H54 (cell line): ENCODE measurements around the gene PCLO.
"Not testable (repeated sequence)": the region's sequence is repeated elsewhere in the genome, so short reads cannot be mapped to it uniquely, and the experiment has no call there.

ENCODE experiments used
- DNase-seq: peaks from one replicate; pipeline ENCODE4 v3.0.0; 2011; ENCODE audit warnings: low spot score, mixed read lengths; ENCODE audit not compliant: insufficient read length
- FAIRE-seq: peaks from 3 replicates; lab custom pipeline; 2011; peaks lifted over from hg19 to GRCh38; lab: Jason Lieb, UNC
- POLR2A ChIP-seq: IDR thresholded peaks from 2 replicates; pipeline ENCODE4 v1.6.1; 2011; ENCODE audit warnings: low read depth, mild to moderate bottlenecking, low read length

PCLO gene

GRCh38 chr7:82722946-82723345 lies 439.7 kb downstream of the PCLO start:
- TF ChIP-seq POLR2A, result no peak
- FAIRE-seq, result no peak
- DNase-seq, result no peak

DNA sequence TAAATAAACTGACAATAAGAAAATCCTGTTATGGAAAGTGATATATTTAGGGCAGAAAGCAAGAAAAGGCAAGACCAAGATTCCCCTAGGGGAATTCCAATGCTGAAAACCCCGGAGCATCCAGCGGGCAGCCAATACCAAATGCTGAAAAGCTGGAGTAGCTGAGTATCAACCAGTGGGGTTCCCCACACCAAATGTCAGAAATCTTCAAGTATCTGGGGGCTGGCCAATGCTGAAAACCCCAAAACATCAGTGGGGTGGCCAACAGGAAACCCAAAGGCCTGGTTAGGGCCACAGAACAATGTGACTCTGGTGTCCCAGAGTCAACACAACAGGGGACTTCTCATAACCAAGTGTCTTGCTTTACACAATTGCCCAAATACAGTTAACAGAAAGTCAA lies 447.3 kb downstream of the PCLO start:
- DNase-seq (no peak), FAIRE-seq (no peak)
- no peak for TF ChIP-seq POLR2A

- FAIRE-seq (no peak), DNase-seq (no peak)
- TF ChIP-seq POLR2A, result no peak
Measured at GRCh38 chr7:82714883-82715282, 447.8 kb downstream of the PCLO start.

DNA sequence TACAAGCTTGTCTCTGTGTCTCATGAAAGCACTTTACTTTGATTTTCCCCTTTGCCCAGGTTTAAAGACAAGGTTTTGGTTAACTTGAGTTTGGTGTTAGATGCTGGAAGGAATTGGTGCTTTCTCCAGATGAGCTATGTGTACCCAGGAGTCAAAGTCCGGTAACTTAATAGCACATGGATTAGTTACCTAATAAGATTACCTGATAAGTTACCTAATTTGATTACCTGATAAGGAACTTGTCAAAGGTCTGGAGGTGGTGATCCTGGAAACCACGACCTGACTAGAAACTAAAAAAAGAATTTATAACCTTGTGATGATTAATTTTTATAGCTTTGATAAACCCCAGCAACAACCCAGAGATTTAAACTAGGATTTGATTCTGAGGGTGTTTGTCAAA lies 449.2 kb downstream of the PCLO start:
- no peak for FAIRE-seq
- TF ChIP-seq POLR2A, result no peak

DNA sequence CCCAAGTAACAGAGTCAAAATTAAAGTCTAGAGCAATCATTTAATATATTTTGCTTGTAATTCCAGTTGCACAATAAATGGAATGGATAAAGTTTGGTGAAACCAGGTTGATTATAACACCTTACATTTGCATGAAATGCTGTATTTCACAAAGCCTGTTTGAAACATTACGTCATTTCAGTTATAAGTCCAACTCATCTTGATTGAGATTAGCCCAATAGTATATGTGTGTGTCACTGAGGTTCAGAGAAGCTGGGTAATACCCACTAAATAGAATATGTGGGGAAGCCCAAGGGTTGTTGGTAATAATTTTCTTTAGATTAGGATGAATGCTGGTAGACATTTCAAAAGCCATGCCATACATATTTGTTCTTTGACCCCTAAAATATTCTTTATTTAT lies 456.3 kb downstream of the PCLO start:
- FAIRE-seq, DNase-seq: not testable (repeated sequence)

More for the DNA sequence above, 449.2 kb downstream of the PCLO start:
- DNase-seq, result no peak

DNA sequence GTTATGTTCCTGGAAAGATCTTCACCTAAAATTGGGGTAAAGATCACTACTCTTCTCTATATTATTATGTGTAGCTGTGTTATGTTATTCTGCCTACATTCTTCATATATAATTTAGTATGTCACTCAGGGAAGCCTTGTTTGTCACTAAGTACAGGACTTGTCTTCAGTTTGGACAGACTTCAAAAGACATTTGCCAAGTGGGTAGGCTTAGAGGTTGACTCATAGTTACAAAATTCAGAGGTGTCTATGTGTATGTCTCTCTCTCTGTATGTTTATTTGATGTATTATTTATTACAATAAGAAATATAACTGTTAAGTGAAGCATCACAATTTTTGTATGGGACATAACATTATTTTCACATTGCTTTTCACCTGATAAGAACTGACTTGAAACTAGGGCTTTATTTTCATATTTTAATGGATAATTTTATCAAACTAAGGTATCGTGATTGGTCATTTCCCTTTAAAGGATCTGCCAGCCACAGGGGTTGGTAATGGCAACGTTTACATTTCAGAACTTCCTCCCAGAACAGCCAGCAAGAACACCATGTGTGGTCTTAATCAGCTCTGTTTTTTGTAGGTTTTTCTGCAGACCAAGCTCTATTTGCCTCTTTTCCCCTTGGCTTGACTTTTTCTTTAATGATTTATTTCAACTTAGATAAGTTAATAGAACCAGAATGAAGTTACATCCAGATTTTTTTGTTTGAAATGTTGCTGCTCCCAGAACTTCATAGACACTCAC lies 457.0 kb downstream of the PCLO start:
- no peak for DNase-seq
- FAIRE-seq, result no peak
- TF ChIP-seq POLR2A, result no peak

GRCh38 chr7:82704121-82704520 lies 458.6 kb downstream of the PCLO start:
- FAIRE-seq, result no peak
- no peak for DNase-seq
- no peak for TF ChIP-seq POLR2A
